ENCODE measurements around the gene MBD2.

The MBD2 gene

GRCh38 chr18:54224379-54225014 is at the start of gene MBD2:
TSS of gene MBD2 (minus strand) at chr18:54224669. CDS start at chr18:54224559, 110 bp downstream.
- peak within 1 kb of the TSS; percentile 77 for H3K27ac ChIP-seq

GRCh38 chr18:54269893-54270844 is 45.7 kb upstream of the MBD2 start:
- peak overlapping the region; percentile 81 for H3K9ac ChIP-seq
- peak overlapping the region; percentile 77 for H2AFZ ChIP-seq (ENCODE audit: low read depth)
- peak; percentile 90 for TF ChIP-seq CTCF (conservative IDR thresholded peaks at IDR 0.05; ENCODE audit: low read depth, low read length)
- peaks cover 33% of the 10 kb centered on the region for H3K4me1 ChIP-seq (ENCODE audit: low read depth, poor library complexity, severe bottlenecking)
- H3K4me3 ChIP-seq (IDR thresholded peaks at IDR 0.05; ENCODE audit: insufficient read depth, low read depth, low read length): no peak overlapping the region
- no peaks in the 10 kb centered on the region for H3K36me3 ChIP-seq (ENCODE audit: insufficient read depth)
- H3K79me2 ChIP-seq (ENCODE audit: insufficient read depth, low read depth): 0 out of 2 replicates have a peak, but pooled peaks cover 8% of the 10 kb centered on the region
- no peaks in the 10 kb centered on the region for H4K20me1 ChIP-seq (ENCODE audit: insufficient read depth)
- peak overlapping the region; percentile 83 for H3K4me2 ChIP-seq
- no peaks in the 10 kb centered on the region for H3K27me3 ChIP-seq (ENCODE audit: insufficient read depth, low read depth)
- H3K27ac ChIP-seq: peak overlapping the region; percentile 81

More at GRCh38 chr18:54224379-54225014, at the start of gene MBD2:
- Histone ChIP-seq H3K4me2 (peak within 1 kb of the TSS; percentile 93), H4K20me1 (ENCODE audit: insufficient read depth) (peaks cover 10% of the 10 kb centered on the region), H3K27me3 (ENCODE audit: insufficient read depth, low read depth) (no peaks in the 10 kb centered on the region), H2AFZ (ENCODE audit: low read depth) (peak within 1 kb of the TSS; percentile 64), H3K79me2 (ENCODE audit: insufficient read depth, low read depth) (peaks cover 36% of the 10 kb centered on the region), H3K4me3 (IDR thresholded peaks at IDR 0.05; ENCODE audit: insufficient read depth, low read depth, low read length) (no peak within 1 kb of the TSS), H3K9ac (peak within 1 kb of the TSS; percentile 54), H3K36me3 (ENCODE audit: insufficient read depth) (no peaks in the 10 kb centered on the region), H3K4me1 (ENCODE audit: low read depth, poor library complexity, severe bottlenecking) (peaks cover 48% of the 10 kb centered on the region)
- no peak for TF ChIP-seq CTCF (conservative IDR thresholded peaks at IDR 0.05; ENCODE audit: low read depth, low read length)

GRCh38 chr18:54268751-54269150 is 44.3 kb upstream of the MBD2 start:
- Histone ChIP-seq H3K4me3 (IDR thresholded peaks at IDR 0.05; ENCODE audit: insufficient read depth, low read depth, low read length) (peak overlapping the region; percentile 8), H3K4me2 (peak overlapping the region; percentile 83), H3K9ac (peak overlapping the region; percentile 81), H2AFZ (ENCODE audit: low read depth) (peak overlapping the region; percentile 77), H3K27me3 (ENCODE audit: insufficient read depth, low read depth) (no peaks in the 10 kb centered on the region), H4K20me1 (ENCODE audit: insufficient read depth) (no peaks in the 10 kb centered on the region), H3K79me2 (ENCODE audit: insufficient read depth, low read depth) (0 out of 2 replicates have a peak, but pooled peaks cover 8% of the 10 kb centered on the region), H3K27ac (peak overlapping the region; percentile 81), H3K36me3 (ENCODE audit: insufficient read depth) (no peaks in the 10 kb centered on the region), H3K4me1 (ENCODE audit: low read depth, poor library complexity, severe bottlenecking) (peaks cover 47% of the 10 kb centered on the region)
- TF ChIP-seq CTCF (conservative IDR thresholded peaks at IDR 0.05; ENCODE audit: low read depth, low read length): no peak

GRCh38 chr18:54267701-54268100 is 43.2 kb upstream of the MBD2 start:
- no peak for TF ChIP-seq CTCF (conservative IDR thresholded peaks at IDR 0.05; ENCODE audit: low read depth, low read length)
- Histone ChIP-seq H3K27ac (no peak overlapping the region), H3K4me1 (ENCODE audit: low read depth, poor library complexity, severe bottlenecking) (peaks cover 57% of the 10 kb centered on the region), H3K79me2 (ENCODE audit: insufficient read depth, low read depth) (0 out of 2 replicates have a peak, but pooled peaks cover 8% of the 10 kb centered on the region), H3K4me2 (no peak overlapping the region), H3K9ac (no peak overlapping the region), H4K20me1 (ENCODE audit: insufficient read depth) (no peaks in the 10 kb centered on the region), H2AFZ (ENCODE audit: low read depth) (no peak overlapping the region), H3K27me3 (ENCODE audit: insufficient read depth, low read depth) (no peaks in the 10 kb centered on the region), H3K4me3 (IDR thresholded peaks at IDR 0.05; ENCODE audit: insufficient read depth, low read depth, low read length) (no peak overlapping the region), H3K36me3 (ENCODE audit: insufficient read depth) (no peaks in the 10 kb centered on the region)
